Osteoblast (primary cell): ENCODE results near the gene NISCH. TPM values are rescaled to one million over a fixed set of nuclear protein-coding genes. Genes with fewer than 3 reads are reported as not detected.

Experiments used
- DNase-seq: peaks from one replicate; pipeline ENCODE4 v3.0.0; 2011; ENCODE audit warnings: low spot score, mixed read lengths; ENCODE audit not compliant: insufficient read length; ENCODE audit errors: missing footprints
- H2AFZ ChIP-seq: 2 replicates; pipeline ENCODE4 v1.6.0; 2011; ENCODE audit warnings: mild to moderate bottlenecking, low read length
- H3K27ac ChIP-seq: 2 replicates; pipeline ENCODE4 v1.5.1; 2011; ENCODE audit warnings: mild to moderate bottlenecking, low read depth, low read length, moderate library complexity
- H3K27me3 ChIP-seq: 2 replicates; pipeline ENCODE4 v1.6.0; 2012; ENCODE audit warnings: mild to moderate bottlenecking, control low read depth, inconsistent platforms, low read length, moderate library complexity; ENCODE audit not compliant: insufficient read depth
- H3K36me3 ChIP-seq: 2 replicates; pipeline ENCODE4 v1.5.1; 2011; ENCODE audit warnings: mild to moderate bottlenecking, low read length, control low read depth, moderate library complexity; ENCODE audit not compliant: insufficient read depth
- H3K4me1 ChIP-seq: 2 replicates; pipeline ENCODE4 v1.5.1; 2011; ENCODE audit warnings: mild to moderate bottlenecking, low read length, control low read depth, moderate library complexity; ENCODE audit not compliant: insufficient read depth
- H3K4me2 ChIP-seq: 2 replicates; pipeline ENCODE4 v1.6.0; 2011; ENCODE audit warnings: mild to moderate bottlenecking, low read length; ENCODE audit not compliant: insufficient read depth
- H3K4me3 ChIP-seq: fragments of 200-600 bp; sonication (generic); 3 replicates; pipeline ENCODE4 v1.5.1; 2012; ENCODE audit warnings: mild to moderate bottlenecking, low read length, inconsistent platforms; ENCODE audit not compliant: insufficient read depth
- H3K79me2 ChIP-seq: 2 replicates; pipeline ENCODE4 v1.6.0; 2012; ENCODE audit warnings: mild to moderate bottlenecking, low read length, control low read depth, inconsistent platforms; ENCODE audit not compliant: insufficient read depth
- H3K9me3 ChIP-seq: 2 replicates; pipeline ENCODE4 v1.5.1; 2011; ENCODE audit warnings: low read depth, low read length, control low read depth
- H4K20me1 ChIP-seq: 2 replicates; pipeline ENCODE4 v1.6.0; 2012; ENCODE audit warnings: mild to moderate bottlenecking, low read length, control low read depth; ENCODE audit not compliant: insufficient read depth
- CTCF ChIP-seq: IDR thresholded peaks from 2 replicates; pipeline ENCODE4 v1.5.1; 2011; ENCODE audit warnings: mild to moderate bottlenecking, low read depth, low read length, moderate library complexity; ENCODE audit errors: extremely low read depth
- total RNA-seq: library from RNA; depleted of rRNA; stranded (reverse); fragments of >200 nt; gene quantifications from 2 replicates; pipeline ENCODE4 v1.2.3, GENCODE V29; 2012

Gene NISCH
- total RNA-seq, 1 donor: 83.2 TPM

GRCh38 chr3:52438579-52439425, 16.6 kb upstream of the NISCH start:
- Histone ChIP-seq H3K27me3 (peaks cover 9% of the 10 kb centered on the region), H3K4me3 (no peak overlapping the region), H3K79me2 (no peaks in the 10 kb centered on the region), H4K20me1 (no peaks in the 10 kb centered on the region), H2AFZ (no peak overlapping the region), H3K27ac (no peak overlapping the region), H3K9me3 (no peaks in the 10 kb centered on the region), H3K4me1 (no peaks in the 10 kb centered on the region), H3K4me2 (no peak overlapping the region), H3K36me3 (no peaks in the 10 kb centered on the region)
- peak; percentile 83 for DNase-seq
- TF ChIP-seq CTCF: no peak

GRCh38 chr3:52439426-52440248, 15.8 kb upstream of the NISCH start:
- H2AFZ ChIP-seq: no peak overlapping the region
- TF ChIP-seq CTCF: no peak

GRCh38 chr3:52440249-52440551, 15.2 kb upstream of the NISCH start:
- Histone ChIP-seq H3K27me3 (no peaks in the 10 kb centered on the region), H3K4me2 (no peak overlapping the region), H2AFZ (no peak overlapping the region), H3K4me1 (no peaks in the 10 kb centered on the region), H4K20me1 (no peaks in the 10 kb centered on the region), H3K79me2 (no peaks in the 10 kb centered on the region), H3K27ac (no peak overlapping the region), H3K36me3 (no peaks in the 10 kb centered on the region), H3K9me3 (no peaks in the 10 kb centered on the region), H3K4me3 (no peak overlapping the region)
- no peak for DNase-seq
- no peak for TF ChIP-seq CTCF

More at GRCh38 chr3:52439426-52440248, 15.8 kb upstream of the NISCH start:
- no peaks in the 10 kb centered on the region for H3K9me3 ChIP-seq
- no peaks in the 10 kb centered on the region for H4K20me1 ChIP-seq
- no peaks in the 10 kb centered on the region for H3K4me1 ChIP-seq
- no peak overlapping the region for H3K4me3 ChIP-seq
- peaks cover 2% of the 10 kb centered on the region for H3K27me3 ChIP-seq
- H3K79me2 ChIP-seq: no peaks in the 10 kb centered on the region
- no peak overlapping the region for H3K4me2 ChIP-seq
- no peaks in the 10 kb centered on the region for H3K36me3 ChIP-seq
- DNase-seq: no peak
- no peak overlapping the region for H3K27ac ChIP-seq

GRCh38 chr3:52440671-52441070, 14.7 kb upstream of the NISCH start:
- Histone ChIP-seq H3K27me3 (no peaks in the 10 kb centered on the region), H2AFZ (no peak overlapping the region), H3K9me3 (no peaks in the 10 kb centered on the region), H3K4me2 (no peak overlapping the region), H4K20me1 (no peaks in the 10 kb centered on the region), H3K36me3 (no peaks in the 10 kb centered on the region), H3K4me3 (no peak overlapping the region), H3K27ac (no peak overlapping the region), H3K4me1 (no peaks in the 10 kb centered on the region), H3K79me2 (no peaks in the 10 kb centered on the region)
- peak; percentile 89 for DNase-seq
- no peak for TF ChIP-seq CTCF
